HCT116 (cell line): ENCODE results near the gene FBXW8. TPM values are rescaled to one million over a fixed set of nuclear protein-coding genes. Genes with fewer than 3 reads are reported as not detected.

Experiments
- ATAC-seq: fragments of 200-7000 bp; cut with Tn5 transposase; 2 replicates; pipeline ENCODE4 v1.9.1; 2020; ENCODE audit warnings: mild to moderate bottlenecking, moderate library complexity
- BruUV-seq: library from RNA; stranded (reverse); fragments of 400-500 nt; replicated peaks from 2 replicates; lab custom pipeline; 2021; lab: Mats Ljungman, UMichigan
- CTCF ChIA-PET: fragments of 300-600 bp; sonication (Branson Sonifier 250); formaldehyde crosslinking; loops from one replicate; lab custom pipeline; 2021; ENCODE audit warnings: antibody characterized with exemption; lab: Charles Lee
- POLR2A ChIA-PET: fragments of 300-600, 350-600 bp; sonication (Branson Sonifier 250); formaldehyde crosslinking; loops from one replicate; lab custom pipeline; 2021; ENCODE audit warnings: antibody characterized with exemption; lab: Charles Lee
- RAD21 ChIA-PET, 2 experiments: fragments of 300-600 bp; sonication (Branson Sonifier 250); formaldehyde crosslinking; loops; one replicate each; lab custom pipeline; 2023; ENCODE audit warnings: low total read pairs in 2 of 2; ENCODE audit not compliant: uncharacterized antibody in 2 of 2, unreplicated experiment in 2 of 2, low non-redundant PET in 1 of 2; lab: Charles Lee
- DNase-seq: peaks from one replicate; pipeline ENCODE4 v3.0.0-alpha.2; 2010; ENCODE audit warnings: low read depth, low spot score
- H2AFZ ChIP-seq: fragments of 200-600 bp; shearing (Covaris generic), sonication (generic); 2 replicates; pipeline ENCODE4 v1.6.1; 2017; ENCODE audit warnings: low read depth, mixed run types, mixed read lengths, antibody characterized with exemption, low read length; ENCODE audit not compliant: poor library complexity, severe bottlenecking
- H3K27ac ChIP-seq: 2 replicates; pipeline ENCODE4 v1.5.1; 2012; ENCODE audit warnings: low read depth, low read length
- H3K27me3 ChIP-seq: fragments of 200-600 bp; sonication (generic); 2 replicates; pipeline ENCODE4 v1.6.1; 2016; ENCODE audit warnings: mixed run types, low read length, mixed read lengths; ENCODE audit not compliant: insufficient read depth
- H3K36me3 ChIP-seq, 2 experiments: fragments of 200-500 bp in 1 of 2; fragments of 200-600 bp in 1 of 2; sonication (Bioruptor generic) in 1 of 2; sonication (generic) in 1 of 2; 2 replicates each; pipeline versions ENCODE4 v1.5.1 to v1.6.1; 2014 to 2016; ENCODE audit warnings: low read length in 2 of 2, inconsistent platforms in 1 of 2, mixed read lengths in 1 of 2, mixed run types in 1 of 2; ENCODE audit not compliant: insufficient read depth in 2 of 2, control insufficient read depth in 1 of 2
- H3K4me1 ChIP-seq, 2 experiments: fragments of 200-600 bp in 1 of 2; sonication (generic) in 1 of 2; 2 replicates each; pipeline versions ENCODE4 v1.5.1 to v1.6.1; 2012 to 2017; ENCODE audit warnings: low read length in 2 of 2, inconsistent platforms in 1 of 2, mild to moderate bottlenecking in 1 of 2, mixed read lengths in 1 of 2, mixed run types in 1 of 2, moderate library complexity in 1 of 2; ENCODE audit not compliant: insufficient read depth in 2 of 2, control insufficient read depth in 1 of 2
- H3K4me2 ChIP-seq: fragments of 200-600 bp; sonication (generic); 2 replicates; pipeline ENCODE4 v1.6.1; 2017; ENCODE audit warnings: mixed run types, low read length, mixed read lengths
- H3K4me3 ChIP-seq, 2 experiments: fragments of 200-600 bp in 1 of 2; sonication (generic) in 1 of 2; replicated peaks in 1 of 2; 2 replicates each; pipeline ENCODE4 v1.5.1; 2011 to 2016; ENCODE audit warnings: low read length in 2 of 2, control low read depth in 1 of 2, low read depth in 1 of 2, mild to moderate bottlenecking in 1 of 2, mixed read lengths in 1 of 2, mixed run types in 1 of 2
- H3K79me2 ChIP-seq: fragments of 200-600 bp; sonication (generic); 2 replicates; pipeline ENCODE4 v1.6.1; 2017; ENCODE audit warnings: mild to moderate bottlenecking, mixed run types, low read length, moderate library complexity, mixed read lengths; ENCODE audit not compliant: insufficient read depth
- H3K9ac ChIP-seq: fragments of 200-600 bp; sonication (generic); 2 replicates; pipeline ENCODE4 v1.6.1; 2016; ENCODE audit warnings: low read length, mixed read lengths
- H3K9me2 ChIP-seq: fragments of 200-600 bp; sonication (generic), shearing (Covaris generic); 2 replicates; pipeline ENCODE4 v1.6.1; 2017; ENCODE audit warnings: mixed run types, mild to moderate bottlenecking, moderate library complexity; ENCODE audit not compliant: insufficient read depth
- H3K9me3 ChIP-seq, 2 experiments: fragments of 200-500 bp in 1 of 2; fragments of 200-600 bp in 1 of 2; sonication (Bioruptor generic) in 1 of 2; sonication (generic) in 1 of 2; 2 replicates each; pipeline ENCODE4 v1.6.1; 2014 to 2017; ENCODE audit warnings: low read length in 2 of 2, mixed read lengths in 2 of 2, inconsistent platforms in 1 of 2, low read depth in 1 of 2, mild to moderate bottlenecking in 1 of 2, mixed run types in 1 of 2, moderate library complexity in 1 of 2; ENCODE audit not compliant: control insufficient read depth in 1 of 2, insufficient read depth in 1 of 2
- H4K20me1 ChIP-seq: fragments of 200-600 bp; sonication (generic), shearing (Covaris generic); 2 replicates; pipeline ENCODE4 v1.6.1; 2017; ENCODE audit warnings: mixed run types, mild to moderate bottlenecking, moderate library complexity; ENCODE audit not compliant: insufficient read depth
- EGR1 ChIP-seq: IDR thresholded peaks from 2 replicates; pipeline ENCODE4 v1.6.1; 2012; ENCODE audit warnings: low read depth
- ELF1 ChIP-seq: IDR thresholded peaks from 2 replicates; pipeline ENCODE4 v1.6.1; 2012; ENCODE audit warnings: low read depth, borderline replicate concordance
- POLR2AphosphoS5 ChIP-seq: IDR thresholded peaks from 2 replicates; pipeline ENCODE4 v1.6.1; 2011; ENCODE audit warnings: mild to moderate bottlenecking, low read depth, low read length, moderate library complexity
- REST ChIP-seq: IDR thresholded peaks from 2 replicates; pipeline ENCODE4 v1.6.1; 2012; ENCODE audit warnings: low read depth
- SP1 ChIP-seq: IDR thresholded peaks from 2 replicates; pipeline ENCODE4 v1.6.1; 2012; ENCODE audit warnings: low read depth
- ZFX ChIP-seq: fragments of 450-650 bp; IDR thresholded peaks from 2 replicates; pipeline ENCODE4 v1.6.1; 2017
- ZNF274 ChIP-seq: fragments of 200-500 bp; sonication (Bioruptor generic); IDR thresholded peaks from 2 replicates; pipeline ENCODE4 v1.6.1; 2014; ENCODE audit warnings: mild to moderate bottlenecking, low read depth, low read length, inconsistent platforms
- intact Hi-C: fragments of 100-400 bp; cut with micrococcal nuclease; formaldehyde crosslinking; loops from 2 replicates; pipeline ENCODE4 v1.10.0; 2022
- total RNA-seq: library from RNA; stranded (reverse); gene quantifications from one replicate; pipeline ENCODE4 v1.2.1, GENCODE V29; 2021; ENCODE audit not compliant: unreplicated experiment

Gene FBXW8
- total RNA-seq, 1 experiment from 2014 or later: 14.6 TPM

DNA sequence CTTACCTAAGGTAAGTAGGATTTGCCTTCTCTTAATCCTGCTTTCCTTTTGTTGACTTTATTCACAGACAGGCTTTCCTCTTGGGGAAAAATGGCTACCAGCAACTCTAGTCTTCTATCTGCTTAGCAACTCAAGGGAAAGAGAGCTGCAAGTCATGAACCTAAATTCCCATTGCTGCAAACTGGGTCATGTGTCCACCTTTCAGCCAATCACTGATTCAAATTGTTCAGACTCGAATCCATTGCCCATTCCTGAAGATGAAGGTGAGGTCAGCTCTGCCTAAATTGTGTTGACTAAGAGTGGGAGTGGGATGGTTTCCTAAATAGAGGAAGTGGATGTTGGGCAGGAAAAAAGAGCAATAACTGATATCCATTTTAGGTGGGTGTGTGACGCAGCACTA, 7.7 kb downstream of the FBXW8 start:
- RAD21 ChIA-PET: no interaction called here

More for the DNA sequence above, 7.7 kb downstream of the FBXW8 start:
- Histone ChIP-seq H3K4me1 (peaks cover 26 to 28% of the 10 kb centered on the region in 2 experiments), H3K9me2 (no peaks in the 10 kb centered on the region), H3K79me2 (peaks cover 22% of the 10 kb centered on the region), H3K9ac (no peak overlapping the region), H3K36me3 (no peaks in the 10 kb centered on the region), H3K27ac (no peak overlapping the region), H3K4me2 (no peak overlapping the region), H4K20me1 (no peaks in the 10 kb centered on the region), H3K9me3 (no peaks in the 10 kb centered on the region), H3K27me3 (no peaks in the 10 kb centered on the region), H3K4me3 (no peak overlapping the region), H2AFZ (no peak overlapping the region)
- CTCF ChIA-PET: no interaction called here
- intact Hi-C loops: no loop called here
- DNase-seq (no peak), ATAC-seq (no peak)
- BruUV-seq: no TSS peak
- TF ChIP-seq ELF1: no peak
- no peak for TF ChIP-seq POLR2AphosphoS5
- TF ChIP-seq EGR1: no peak
- no peak for TF ChIP-seq REST
- no peak for TF ChIP-seq SP1
- TF ChIP-seq ZFX: no peak
- no peak for TF ChIP-seq ZNF274
- POLR2A ChIA-PET: no interaction called here
